Measurements from ENCODE around the gene PIP5K1A.
"Not testable (repeated sequence)": the region's sequence is repeated elsewhere in the genome, so short reads cannot be mapped to it uniquely, and the experiment has no call there.

The PIP5K1A gene

DNA sequence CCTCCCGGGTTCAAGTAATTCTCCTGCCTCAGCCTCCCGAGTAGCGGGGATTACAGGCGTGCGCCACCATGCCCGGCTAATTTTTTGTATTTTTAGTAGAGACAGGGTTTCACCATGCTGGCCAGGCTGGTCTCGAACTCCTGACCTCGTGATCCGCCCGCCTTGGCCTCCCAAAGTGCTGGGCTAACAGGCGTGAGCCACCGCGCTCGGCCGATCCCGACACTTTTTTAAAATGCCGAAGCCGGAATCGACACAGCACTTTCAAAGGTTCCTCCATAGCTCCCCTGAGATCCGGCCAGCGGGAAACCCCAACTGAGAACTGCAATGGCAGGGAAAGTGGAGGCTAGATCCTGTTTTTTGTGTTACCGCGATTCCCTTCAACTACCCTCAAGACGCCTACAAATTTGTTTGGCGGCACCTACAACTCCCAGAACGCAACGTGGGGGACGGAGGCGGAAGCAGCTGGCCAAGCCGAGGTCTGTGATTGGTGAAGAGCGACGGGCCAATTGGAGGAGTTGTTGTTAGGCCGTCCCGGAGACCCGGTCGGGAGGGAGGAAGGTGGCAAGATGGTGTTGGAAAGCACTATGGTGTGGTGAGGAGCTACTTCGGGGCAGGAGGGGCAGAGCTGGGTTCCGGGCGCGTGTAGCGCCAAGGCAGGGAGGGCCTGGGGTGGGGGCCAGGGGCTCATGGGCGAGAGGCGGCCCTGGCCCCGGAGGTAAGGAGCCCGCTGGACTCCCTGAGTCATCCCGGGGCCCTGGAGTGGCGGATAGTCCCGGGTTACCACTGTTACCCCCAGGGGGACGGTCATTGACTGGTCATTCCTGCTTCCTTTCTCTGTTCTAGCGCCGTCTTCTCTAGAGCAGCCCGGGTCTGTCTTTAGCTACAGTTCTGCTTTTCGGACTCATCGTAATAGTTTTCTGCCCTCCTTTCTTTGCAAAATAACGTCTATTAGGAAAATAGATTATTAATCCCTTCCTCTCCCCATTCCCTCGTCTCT, 56.2 kb downstream of the PIP5K1A start, which contains the start of gene PSMD4:
PSMD4 (plus strand) TSS at position 518 of the 997 bp plus-strand sequence; CDS start at position 567, 49 bp downstream.
- DNase-seq: peak; percentile 90

DNA sequence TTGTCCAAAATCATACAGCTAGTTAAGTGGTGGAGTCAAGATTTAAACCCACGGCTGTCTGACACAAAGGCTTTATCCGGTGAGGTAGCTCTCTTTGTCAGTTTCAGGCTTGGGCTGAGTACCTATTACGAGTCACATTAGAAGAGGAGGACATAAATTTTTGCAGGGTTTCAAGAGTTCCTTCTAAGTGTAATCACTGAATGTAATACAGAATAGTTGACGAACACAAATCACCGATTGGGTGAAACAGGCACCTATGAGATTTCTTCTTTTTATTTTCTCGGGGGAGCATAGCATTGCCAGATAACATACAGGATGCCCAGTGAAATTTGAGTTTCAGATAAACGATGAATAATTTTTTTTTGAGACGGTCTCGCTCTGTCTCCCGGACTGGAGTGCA, 57.0 kb downstream of the PIP5K1A start:
- no peak for DNase-seq

DNA sequence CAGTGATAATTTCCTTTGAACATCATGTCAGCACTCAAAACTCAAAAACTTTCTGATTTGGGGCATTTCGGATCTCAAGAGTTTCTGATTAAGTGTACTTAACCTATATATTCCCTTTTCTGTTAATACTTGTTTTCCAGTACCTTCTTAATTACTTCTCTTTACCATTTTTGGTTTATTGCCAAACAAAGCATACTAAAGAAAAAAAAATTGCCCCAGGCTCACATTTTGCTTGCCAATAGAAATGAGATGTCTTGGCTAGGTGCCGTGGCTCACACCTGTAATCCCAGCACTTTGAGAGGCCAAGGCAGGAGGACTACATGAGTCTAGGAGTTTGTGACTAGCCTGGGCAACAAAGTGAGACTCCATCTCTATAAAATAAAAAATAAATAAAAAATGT, 61.0 kb downstream of the PIP5K1A start:
- no peak for DNase-seq

DNA sequence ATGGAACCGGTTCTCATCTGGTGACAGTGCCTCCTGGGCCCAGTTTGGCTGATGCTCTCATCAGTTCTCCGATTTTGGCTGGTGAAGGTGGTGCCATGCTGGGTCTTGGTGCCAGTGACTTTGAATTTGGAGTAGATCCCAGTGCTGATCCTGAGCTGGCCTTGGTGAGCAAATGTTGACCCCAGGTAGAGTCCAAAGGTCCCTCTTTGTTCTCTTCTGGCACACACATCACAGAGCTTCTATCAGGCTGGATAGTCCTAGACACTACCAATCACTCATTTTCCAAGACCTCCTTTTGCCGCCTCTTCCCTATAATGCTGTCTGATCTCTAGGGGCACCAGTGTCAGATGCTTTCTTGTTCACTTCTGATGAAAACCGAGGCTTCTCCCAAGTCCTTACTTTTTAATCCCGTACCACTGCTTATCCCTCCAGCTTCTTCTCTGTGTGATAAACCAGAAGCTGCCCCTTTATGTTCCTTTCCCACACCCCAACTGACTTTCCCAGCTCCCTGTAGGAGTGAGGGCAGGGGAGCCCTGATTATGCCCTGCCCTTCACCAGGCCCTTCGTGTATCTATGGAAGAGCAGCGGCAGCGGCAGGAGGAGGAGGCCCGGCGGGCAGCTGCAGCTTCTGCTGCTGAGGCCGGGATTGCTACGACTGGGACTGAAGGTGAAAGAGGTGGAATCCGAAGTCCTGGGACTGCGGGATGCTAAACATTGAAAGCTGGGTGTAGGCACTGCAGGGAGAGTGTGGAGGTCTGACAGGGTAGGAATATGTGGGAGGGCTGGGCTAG, 67.3 kb downstream of the PIP5K1A start:
- no peak for DNase-seq

DNA sequence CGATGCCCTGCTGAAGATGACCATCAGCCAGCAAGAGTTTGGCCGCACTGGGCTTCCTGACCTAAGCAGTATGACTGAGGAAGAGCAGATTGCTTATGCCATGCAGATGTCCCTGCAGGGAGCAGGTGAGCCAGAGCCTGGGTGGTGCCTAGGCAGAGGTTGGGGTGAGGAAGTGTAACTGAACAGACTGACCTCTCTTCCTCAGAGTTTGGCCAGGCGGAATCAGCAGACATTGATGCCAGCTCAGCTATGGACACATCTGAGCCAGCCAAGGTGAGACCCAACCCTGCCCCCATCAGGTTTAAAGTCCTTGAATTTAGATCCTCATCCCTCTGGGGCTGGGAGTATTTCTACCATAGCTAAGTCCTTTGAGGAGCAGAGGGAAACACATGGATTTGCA, 68.0 kb downstream of the PIP5K1A start:
- no peak for DNase-seq

DNA sequence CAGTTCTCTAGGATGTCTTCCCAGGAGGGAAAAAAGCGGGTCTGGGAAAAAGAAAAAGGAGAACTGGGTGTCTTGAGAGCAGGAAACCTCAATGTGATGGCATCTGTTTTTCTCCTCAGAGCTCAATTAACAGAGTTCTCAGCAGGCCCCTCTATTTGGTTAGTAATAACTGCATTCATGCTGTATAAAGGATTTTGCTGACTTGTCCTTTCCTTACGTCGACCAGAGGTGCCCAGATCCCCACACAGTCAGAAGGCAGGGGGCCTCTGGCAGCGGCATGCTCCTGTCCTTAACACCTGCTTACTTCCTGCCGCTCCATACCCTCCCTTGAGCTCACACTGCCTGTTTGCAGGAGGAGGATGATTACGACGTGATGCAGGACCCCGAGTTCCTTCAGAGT, 68.5 kb downstream of the PIP5K1A start:
- no peak for DNase-seq

DNA sequence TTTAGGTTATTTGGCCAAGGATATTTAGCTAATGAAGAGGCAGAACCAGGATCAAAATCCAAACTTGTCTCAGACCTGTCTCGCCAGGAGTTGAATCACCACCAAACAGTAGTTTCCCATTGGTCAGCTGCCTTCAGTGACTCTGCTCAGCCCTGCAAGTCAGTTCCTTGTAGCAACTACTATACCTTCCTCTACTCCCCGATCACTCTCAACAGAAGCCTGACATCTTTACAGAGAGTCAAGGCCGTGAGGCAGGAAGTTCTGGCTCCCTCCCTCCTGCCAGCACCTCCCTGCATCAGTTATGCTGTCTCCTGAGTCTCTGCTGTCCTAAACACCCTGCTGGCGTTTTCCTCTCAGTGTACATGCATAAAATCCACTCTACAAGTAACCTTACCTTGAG, 69.4 kb downstream of the PIP5K1A start:
- no peak for DNase-seq

DNA sequence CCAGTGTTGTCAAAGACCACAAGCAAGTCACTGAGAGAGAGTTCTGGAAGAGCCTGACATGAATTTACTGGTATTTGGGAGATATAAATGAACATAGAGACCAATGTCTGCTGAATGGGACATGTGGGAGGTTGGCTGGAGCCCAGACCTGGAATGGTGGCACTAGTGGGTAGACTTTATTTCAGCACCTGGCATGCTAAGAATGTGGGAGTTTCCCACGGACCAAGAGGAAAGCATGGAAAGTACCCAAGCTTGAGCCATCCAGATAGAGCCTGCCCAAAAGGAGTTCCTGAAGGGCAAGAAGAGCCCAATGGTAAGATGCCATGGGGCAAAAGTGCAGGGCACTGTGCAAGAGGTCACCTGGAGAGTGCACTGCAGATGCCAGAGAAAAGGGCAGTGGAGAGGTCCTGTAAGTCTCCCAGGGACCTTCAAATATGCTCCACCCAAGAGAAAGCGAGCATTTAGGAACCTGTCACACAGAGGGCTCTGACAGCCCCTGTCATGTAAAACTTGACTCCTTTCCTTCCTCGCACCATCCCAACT, 75.6 kb downstream of the PIP5K1A start:
- DNase-seq: no peak

DNA sequence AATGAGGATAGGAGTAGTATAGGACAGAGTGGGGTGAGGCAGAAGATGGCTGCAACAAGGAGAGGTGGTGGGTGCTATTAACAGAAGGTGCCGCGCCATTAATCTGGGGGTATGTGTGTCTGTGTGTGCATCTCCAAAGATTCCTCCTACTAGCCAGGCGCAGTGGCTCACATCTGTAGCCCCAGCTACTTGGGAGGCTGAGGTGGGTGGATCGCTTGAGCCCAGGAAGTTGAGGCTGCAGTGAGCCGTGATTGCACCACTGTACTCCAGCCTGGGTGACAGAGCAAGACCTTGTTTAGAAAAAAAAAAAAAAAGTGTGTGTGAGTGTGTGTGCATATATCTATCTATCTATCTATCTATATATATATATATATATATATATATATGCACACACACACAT, 77.0 kb downstream of the PIP5K1A start:
- not testable (repeated sequence) for DNase-seq

DNA sequence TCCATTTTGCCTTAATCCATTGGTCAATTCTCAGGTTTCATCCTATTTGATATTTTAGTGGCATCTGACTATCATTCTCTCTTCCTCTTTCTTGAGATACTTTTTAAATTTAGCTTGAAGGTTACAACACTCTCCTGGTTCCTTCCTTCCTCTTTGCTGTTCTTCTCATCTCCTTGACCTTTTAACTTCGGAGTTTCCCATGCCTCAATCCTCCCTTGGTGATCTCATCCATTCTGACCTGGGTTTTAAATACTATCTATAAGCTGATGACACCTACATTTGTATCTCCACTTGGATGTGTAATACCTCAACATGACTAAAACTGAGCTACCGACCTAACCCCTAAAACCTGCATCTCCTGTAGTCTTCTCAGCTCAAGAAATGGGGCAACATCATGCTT, 78.9 kb downstream of the PIP5K1A start:
- no peak for DNase-seq

DNA sequence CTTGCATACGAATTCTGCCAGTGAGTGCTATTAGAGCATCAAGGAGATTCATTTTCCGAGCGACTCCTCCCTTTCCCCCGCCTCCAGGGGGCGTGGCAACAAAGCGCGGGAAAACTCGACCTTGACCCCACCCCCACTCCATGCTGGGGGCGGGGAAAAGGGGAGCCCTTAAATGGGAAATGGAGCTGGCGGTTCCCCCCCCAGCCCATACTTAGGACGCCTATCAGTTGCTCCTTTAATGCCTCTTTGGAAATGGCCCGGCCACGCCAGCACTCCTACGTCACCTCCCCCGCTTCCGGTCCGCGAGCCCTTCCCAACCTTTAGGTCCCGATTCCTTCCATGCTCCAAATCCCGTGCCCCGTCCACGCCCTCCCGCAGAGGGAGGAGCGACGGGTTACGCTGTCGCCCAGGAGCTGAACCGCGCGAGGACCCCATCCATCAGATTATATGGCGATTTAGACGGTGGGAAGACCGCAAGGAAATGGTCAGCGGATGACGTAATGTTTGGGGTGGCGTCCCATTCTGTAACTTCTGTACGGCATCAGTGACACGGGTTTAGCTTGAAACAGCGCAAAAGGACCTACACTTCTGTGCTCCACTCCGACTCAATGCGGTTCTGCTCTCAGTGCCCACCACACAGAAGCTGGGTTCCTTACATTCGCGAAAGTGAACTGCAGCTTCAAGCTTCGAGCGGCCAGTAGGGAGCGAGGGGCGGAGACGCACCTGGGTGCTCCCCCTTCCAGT, 83.0 kb downstream of the PIP5K1A start:
- peak; percentile 95 for DNase-seq

DNA sequence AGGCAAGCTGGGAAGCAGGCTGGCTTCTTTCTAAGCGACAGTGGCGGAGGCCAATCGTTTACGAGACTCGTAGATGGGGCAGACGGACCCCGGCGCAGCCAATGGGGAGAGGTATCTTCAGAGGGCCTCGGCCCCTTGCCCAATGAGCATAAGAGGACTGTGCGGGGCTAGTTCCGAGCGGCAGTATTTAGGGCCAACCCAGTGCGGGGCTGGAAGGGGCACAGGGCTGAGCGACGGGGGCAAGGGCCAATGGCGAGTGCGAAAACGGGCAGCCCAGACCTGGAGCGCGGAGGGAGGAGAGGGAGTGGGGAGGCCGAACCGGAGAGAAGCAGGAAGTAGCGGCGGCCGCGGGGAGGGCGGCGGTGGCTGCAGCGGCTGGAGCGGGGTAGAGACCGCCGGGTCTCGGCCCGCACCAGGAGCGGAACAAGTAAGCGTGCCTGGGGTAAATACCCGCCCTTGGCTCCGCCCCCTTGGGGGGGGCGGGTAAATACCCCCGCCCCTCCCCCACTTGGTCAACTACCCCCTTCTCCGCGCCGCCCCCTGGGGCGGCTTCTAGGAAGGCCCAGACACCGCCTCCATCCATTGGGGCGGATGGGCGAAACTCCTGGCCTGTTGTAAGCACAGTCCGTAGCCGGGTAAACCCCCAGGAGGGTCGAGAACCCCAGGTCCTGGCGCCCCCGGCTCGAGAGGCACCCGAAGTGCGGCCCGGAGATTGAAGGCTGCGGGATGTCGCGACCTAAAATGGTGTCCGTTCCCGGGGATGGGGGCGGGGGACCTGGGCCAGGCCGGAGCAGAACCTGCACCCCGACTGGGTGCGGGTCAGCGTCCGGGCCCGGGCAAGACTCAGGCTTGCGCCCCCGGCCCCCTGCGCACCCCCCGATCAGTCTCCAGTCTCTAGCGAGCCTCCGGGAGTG, 83.9 kb downstream of the PIP5K1A start, which contains the start of gene ZNF687:
ZNF687 (plus strand) TSS at position 331 of the 914 bp plus-strand sequence. CDS start 3,993 bp downstream, outside the sequence.
- DNase-seq: peak; percentile 99

DNA sequence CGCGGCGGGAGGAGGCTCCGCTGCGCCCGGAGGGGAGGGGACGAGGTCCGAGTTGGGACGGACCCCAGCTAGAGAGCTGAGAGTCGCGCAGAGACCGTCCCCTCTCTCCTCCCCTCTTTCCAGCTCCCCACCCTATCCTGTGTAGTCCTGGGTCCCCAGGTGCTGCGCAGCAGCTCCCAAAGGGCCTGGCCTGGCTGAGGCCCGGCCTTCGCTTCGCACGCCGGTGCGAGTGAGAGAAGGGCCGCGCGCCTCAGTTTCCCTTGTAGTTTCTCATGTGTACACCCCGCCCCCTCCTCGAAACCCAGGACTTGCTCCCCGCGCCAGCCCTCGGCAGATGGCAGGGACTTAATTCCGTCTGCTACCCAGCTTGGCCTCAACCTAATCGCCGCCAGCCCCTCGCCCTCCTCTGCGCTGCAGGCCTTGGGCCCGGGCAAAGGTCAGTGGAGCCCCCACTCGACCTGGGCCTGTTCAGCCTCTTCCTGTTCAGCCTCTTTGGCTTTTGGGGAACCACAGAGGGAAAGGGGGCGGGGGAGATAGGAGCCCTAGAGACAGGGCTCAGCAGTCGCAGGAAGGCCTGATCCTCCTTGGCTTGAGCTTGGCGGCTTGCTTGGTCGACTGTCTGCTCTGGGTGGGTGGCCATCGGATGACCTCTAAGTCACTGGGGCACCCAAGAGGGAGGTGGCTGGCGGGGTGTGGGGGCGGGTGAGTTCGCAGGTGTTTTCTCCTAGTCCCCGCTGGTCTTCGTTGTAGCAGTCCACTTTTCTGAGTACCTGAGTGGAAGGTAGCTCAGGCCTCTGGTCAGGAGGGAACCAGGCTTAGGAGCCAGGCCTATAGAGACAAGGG, 84.8 kb downstream of the PIP5K1A start:
- DNase-seq: no peak

DNA sequence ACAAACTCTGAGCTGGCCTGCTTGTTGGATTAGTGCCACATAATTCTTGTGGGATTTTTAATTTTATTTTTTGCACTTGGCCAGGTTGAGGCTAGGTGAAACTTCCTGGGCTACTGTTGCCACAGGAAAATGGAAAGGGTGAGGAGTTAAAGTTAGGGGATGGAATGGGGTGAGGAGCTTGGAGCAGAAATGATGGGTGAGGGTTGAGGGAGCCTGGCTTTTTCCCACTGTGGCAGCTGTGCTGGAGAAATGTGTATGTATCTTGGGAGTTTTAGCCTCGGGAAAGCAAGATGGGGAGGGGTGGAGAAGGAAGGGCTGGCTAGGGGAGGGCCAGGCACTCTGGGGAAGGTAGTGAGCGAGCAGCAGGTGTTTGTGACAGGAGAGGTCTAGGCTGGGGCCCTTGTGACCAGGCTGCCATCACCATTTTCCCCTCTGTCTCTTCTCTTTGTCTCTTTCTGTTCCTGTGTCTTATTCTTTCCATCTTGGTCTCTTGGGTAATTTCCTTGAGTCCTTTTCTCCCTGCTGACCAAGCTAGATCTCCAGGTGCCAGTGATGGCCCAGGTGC, 85.7 kb downstream of the PIP5K1A start:
- DNase-seq: no peak

DNA sequence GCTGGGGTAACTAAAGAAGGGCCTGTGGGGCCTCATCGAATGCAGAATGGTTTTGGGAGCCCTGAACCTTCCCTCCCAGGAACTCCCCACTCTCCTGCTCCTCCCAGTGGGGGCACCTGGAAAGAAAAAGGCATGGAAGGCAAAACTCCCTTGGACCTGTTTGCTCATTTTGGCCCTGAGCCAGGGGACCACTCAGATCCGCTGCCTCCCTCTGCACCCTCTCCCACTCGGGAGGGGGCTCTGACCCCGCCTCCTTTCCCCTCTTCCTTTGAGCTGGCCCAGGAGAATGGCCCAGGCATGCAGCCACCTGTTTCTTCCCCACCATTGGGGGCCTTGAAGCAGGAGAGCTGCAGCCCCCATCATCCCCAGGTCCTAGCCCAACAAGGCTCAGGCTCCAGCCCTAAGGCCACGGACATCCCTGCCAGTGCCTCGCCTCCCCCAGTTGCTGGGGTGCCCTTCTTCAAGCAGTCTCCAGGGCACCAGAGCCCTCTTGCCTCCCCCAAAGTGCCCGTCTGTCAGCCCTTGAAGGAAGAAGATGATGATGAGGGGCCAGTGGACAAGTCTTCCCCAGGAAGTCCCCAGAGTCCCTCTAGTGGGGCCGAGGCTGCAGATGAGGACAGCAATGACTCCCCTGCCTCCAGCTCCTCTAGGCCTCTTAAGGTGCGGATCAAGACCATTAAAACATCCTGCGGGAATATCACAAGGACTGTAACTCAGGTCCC, 88.4 kb downstream of the PIP5K1A start:
- no peak for DNase-seq

DNA sequence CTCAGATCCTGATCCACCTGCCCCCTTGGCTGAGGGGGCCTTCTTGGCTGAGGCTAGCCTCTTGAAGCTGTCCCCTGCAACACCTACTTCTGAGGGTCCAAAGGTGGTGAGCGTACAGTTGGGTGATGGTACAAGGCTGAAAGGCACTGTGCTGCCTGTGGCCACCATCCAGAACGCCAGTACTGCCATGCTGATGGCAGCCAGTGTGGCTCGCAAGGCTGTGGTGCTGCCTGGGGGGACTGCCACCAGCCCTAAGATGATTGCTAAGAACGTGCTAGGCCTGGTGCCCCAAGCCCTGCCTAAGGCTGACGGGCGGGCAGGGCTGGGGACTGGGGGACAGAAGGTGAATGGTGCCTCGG, 89.0 kb downstream of the PIP5K1A start:
- no peak for DNase-seq

DNA sequence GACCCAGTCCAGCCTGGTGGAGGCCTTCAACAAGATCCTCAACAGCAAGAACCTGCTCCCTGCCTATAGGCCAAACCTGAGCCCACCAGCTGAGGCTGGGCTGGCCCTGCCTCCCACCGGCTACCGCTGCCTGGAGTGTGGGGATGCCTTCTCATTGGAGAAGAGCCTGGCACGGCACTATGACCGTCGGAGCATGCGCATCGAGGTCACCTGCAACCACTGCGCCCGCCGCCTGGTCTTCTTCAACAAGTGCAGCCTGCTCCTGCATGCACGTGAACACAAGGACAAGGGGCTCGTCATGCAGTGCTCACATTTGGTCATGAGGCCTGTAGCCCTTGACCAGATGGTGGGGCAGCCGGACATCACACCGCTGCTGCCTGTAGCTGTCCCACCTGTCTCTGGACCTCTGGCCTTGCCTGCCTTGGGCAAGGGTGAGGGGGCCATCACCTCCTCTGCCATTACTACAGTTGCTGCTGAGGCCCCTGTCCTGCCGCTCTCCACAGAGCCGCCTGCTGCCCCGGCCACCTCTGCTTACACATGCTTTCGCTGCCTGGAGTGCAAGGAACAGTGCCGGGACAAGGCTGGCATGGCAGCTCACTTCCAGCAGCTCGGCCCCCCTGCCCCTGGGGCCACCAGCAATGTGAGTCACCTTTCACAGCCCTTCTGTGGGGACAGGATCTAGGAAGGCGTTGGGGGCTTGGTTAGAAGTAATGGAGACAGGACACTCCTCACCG, 89.6 kb downstream of the PIP5K1A start:
- DNase-seq: no peak

DNA sequence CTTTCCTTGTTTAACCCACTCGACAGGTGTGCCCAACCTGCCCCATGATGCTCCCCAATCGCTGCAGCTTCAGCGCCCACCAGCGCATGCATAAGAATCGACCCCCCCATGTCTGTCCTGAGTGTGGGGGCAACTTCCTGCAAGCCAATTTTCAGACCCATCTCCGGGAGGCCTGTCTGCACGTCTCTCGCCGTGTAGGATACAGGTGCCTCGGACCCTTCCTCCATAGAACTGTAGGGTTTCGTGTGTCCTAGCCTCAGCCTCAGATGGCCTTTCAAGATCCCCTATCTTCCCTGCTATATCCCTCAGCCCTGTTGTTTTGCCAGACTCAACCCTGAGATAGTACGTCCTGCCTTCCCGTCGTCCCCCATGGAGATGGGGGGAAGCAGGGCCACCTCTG, 90.2 kb downstream of the PIP5K1A start:
- no peak for DNase-seq

Data from stimulated activated CD4-positive, alpha-beta T cell treated with anti-CD3 and anti-CD28 coated beads, Interleukin-4, amount 100 ng/mL, for 1 hour (primary cell).